ENCODE results near the gene GLCCI1.

Gene GLCCI1

DNA sequence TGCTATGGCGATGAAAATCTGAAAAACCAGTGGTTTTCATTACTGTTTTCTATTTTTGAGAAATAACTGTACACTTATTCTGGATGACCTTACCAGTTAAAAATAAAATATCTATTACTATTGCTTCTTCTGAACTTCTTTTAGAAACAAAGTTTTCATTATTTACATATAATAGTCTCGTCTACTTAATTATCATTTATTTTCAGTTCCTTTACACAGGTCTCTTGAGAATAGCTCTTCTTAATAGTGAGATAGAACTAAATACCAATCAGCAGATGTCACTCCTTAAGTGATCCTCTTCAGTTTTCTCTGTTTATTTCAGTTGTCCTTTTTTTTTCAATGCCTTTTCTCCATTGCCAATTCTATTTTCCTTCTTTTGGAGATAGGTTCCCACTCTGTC lies 4.3 kb upstream of the GLCCI1 start:
- DNase-seq, result no peak

DNA sequence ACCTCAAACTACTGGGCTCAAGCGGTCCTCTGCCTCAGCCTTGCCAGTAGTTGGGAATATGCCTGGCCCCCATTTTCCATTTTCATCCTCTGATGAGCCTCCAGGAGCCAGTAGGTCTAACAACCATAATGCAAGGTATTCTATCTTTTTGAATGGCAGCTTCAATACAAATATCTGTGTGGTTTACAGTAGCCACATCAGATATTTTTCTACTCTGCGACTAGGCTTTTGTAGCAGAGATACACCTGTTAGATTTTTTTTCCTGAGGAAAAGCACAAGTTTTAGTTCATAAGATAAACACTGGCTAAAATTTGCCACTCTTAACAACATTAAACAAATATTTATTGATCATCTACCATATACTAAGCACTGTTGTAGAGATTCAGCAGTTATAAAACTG lies 3.9 kb upstream of the GLCCI1 start:
- DNase-seq, result no peak

GRCh38 chr7:7965301-7965700 lies 3.3 kb upstream of the GLCCI1 start:
- no peak for DNase-seq

DNA sequence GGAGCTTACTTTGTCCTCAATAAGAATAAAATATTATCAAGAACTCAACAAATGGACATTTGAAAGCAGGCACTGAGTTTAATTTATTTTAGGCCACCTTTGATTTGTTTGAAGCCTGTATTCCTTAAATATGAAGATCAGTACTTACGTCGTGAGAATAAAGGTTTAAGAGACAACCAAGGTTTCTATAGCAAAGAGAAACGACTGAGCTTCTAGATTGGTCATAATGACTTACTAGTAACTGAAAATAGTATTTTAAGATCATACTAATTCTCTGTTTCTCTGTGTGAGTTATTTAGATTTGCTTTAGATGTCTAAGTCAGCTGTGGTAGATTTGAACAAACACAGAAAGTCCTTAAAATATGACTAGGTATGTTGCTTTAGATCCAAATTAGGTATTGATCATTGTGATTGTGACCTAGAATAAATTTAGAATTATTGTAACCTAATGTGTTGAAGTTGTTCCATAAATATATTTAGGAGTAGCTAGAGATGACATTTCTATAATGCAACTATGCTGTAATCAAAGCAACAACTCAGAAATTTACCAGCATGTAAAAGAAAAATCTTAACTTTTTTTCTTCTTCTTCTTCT lies 2.4 kb upstream of the GLCCI1 start:
- DNase-seq, result no peak

- no peak for DNase-seq
These were observed 581 bp upstream of the GLCCI1 start for GRCh38 chr7:7967886-7968543.

GRCh38 chr7:7969306-7970236 lies 975 bp downstream of the GLCCI1 start:
- DNase-seq, result peak; percentile 71

GRCh38 chr7:7970237-7970530 lies 1.6 kb downstream of the GLCCI1 start:
- peak; percentile 49 for DNase-seq

DNA sequence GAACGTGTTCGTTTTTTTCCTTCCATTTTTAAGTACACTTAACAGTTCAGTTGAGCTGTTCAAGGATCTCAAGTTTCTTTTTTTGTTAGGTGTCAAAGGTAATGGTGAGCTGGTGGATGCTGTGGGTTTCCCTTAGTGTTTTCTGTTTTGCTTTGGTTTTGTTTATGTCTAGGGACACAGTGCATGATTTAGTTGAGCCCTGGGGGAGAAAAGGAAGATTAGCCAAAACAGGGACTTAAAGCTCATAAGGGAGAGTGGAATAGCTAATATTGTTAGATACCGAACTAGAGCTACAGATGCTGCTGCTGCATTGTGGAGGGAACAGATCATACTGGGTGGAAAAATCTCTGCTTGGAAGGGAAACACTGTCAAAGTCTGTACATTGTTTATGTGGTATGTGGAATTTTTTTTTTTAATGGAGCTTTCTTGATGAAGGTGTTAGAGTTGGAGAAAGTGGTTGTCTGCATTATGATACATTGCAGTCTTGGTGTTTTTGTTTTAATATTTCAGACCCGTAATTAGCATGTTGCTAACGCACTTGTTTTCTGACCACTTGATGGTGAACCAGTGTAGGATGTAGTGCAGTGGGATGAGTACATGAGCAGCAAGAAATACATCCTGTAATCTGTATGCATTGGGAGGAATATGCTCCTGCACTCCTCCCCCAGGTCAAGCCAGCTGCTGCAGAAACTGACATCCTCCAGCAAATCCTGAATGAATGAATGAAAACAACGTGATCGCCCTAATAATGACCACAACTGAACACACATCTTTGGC lies 2.1 kb downstream of the GLCCI1 start:
- no peak for DNase-seq

DNA sequence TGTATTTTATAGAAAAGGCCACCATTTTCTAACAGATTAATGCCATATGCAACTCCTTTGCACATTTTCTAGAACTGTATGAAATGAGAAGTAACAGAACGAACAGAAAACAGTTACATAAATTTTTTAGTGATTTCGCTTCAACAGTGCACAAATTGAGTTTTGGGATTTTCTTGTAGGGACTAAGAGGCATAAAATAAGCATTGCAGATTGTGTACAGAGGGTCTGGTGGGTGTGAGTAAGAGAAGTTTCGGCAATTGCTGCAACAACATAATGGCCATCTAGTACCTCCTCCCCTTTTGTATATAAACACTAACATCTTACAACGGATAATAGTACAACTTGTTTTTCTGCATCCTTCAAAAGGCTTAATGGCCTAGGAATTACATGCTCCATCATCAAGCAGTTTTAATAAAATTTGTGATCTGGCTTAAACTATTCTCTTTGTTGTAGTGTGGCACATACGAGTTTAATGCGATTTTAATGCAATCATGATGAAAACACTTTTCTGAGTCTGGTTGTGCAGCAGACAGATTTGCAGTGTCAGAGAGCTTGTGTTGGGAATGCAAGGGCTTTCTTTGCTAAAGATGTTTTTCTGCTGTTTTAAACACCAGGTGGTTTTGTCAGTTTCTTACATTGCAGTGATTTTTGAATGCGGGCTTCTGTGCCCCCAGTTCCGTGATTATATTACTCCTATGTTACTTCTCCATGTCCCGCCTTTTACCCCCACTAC lies 2.9 kb downstream of the GLCCI1 start:
- no peak for DNase-seq

DNA sequence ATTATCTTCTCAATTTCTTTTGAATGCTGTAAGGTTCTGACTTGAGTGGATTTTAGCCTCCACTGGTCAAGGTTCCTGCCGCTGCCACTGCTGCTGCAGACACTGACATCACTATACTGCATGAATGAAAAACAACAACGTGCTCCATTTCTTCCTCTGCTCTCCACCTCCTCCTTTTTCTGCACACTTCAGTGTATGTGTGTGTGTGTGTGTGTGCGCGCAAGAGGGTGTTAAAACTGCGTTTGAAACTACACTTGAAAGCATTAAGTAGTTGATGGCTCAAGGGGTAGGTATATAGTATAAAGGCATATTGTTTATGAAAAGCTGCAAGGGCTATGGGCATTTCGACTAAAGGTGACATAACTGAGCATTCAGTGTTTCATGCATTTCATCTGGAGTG lies 3.5 kb downstream of the GLCCI1 start:
- no peak for DNase-seq

DNA sequence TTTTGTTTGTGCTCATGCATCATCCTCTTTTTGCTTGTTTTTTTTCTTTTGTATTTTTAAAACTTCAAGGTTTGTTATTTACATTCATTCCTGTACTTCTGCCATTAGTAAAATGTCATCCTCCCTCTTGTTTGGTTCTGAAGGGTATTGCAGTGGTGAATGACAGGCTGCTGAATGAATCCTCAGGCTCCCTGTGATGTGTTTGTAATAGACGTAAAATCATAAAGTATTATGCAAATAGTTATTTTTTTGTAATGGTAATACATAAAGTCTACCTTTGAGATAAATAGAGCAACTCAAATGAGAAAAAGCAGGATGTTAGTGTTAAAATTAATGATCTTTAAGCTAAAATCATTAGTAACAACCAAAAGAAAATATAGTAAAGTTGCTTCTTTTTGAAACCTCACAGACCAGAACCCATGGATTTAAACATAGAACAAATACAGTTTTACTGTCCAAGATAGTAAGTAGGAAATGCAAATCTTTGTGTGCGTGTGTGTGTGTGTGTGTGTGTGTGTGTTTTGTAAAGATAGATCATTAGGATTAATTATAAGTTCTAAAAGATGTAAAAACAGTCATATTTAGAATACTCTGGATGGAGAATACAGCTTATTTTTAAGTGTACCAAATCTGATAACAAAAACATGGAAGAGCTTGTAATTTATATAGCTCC lies 4.5 kb downstream of the GLCCI1 start:
- DNase-seq, result no peak

DNA sequence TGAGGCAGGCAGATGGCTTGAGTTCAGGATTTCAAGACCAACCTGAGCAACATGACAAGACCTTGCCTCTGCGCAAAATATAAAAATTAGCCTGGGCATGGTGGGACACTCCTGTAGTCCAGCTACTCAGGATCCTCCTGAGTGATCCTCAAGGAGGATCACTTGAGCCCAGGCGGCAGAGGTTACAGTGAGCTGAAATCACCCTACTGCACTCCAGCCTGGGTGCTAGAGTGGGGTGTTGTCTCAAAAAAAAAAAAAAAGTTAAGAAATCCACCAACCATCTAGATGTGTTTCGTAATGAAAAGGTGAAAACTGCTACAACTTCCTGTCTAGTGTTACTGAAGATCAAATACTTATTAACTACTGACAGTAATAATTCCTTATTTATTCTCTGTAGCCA lies 8.1 kb downstream of the GLCCI1 start:
- no peak for DNase-seq

DNA sequence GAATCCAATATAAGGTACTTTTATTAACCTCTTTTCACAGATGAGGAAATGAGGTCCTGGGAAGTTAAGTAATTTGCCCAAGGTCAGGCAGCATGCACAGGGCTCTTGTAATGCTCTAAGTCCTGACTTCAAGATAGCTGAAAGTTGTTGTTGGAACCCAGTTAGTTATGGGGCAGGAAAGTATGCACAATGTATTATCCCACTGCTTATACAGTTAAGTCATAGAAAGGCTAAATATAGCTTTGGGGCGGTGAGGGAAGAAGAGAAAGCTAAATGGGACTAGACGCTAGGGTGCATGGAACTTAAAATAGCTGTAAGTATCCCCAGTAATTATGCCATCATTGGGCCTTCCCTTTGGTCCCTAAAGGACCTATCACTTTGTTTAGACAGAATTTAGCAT lies 9.2 kb downstream of the GLCCI1 start:
- DNase-seq, result no peak

DNA sequence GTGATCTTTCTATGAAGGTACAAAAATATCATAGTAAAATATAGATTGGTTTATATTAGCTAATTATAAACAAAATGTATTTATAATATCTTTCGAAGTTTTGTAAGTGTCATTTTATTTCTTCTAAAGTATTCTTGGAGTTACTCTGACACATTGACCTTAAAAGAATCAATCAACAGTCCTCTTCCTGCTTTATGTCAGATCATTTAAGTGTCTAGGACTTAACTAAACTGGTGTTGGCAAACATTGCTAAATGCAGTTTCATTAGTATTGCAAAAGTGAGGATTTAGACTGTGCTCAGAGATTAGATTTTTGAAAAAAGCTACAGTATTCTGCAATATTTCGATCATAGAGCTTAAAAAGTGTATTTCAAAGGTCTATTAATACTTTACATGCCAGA lies 10.3 kb downstream of the GLCCI1 start:
- no peak for DNase-seq

GRCh38 chr7:7979558-7979957 lies 11.0 kb downstream of the GLCCI1 start:
- DNase-seq, result no peak

GRCh38 chr7:7980134-7980533 lies 11.5 kb downstream of the GLCCI1 start:
- no peak for DNase-seq

DNA sequence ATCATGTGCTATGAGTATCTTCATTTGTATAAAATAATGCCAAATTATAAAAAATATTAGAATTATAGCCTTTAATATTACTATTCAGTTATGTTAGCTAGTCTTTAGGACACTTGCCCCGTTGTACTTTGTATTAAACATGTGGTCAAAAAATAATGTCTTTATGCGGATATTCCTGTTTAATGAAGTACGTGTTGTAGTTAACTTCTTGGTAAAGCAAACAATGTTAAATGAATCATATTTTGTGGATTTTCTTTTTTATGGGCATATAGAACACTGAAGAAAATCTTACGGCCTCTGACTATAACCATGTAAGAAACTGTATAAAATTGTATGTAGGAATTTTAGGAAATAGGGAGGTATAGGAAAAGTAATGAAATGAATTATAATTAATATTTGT lies 14.3 kb downstream of the GLCCI1 start:
- no peak for DNase-seq

DNA sequence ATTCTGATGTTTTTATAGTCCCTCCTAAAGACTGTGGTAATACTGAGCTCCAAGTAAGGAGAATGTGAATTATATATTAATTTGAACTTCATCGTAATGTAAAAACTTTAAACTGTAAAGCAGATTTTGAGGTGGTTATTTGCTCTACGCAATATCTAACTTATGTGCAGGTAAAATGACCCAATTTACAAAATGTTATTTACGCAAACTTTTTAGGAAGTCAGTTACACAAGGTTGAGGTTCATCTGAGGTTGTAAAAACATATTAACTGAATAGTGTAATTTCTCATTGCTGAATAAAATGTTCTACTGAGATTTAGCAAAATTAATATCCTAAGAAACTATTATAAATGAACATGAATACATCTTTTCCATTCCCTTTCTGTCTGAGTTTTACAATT lies 15.8 kb downstream of the GLCCI1 start:
- DNase-seq, result no peak

GRCh38 chr7:7988706-7989105 lies 20.1 kb downstream of the GLCCI1 start:
- no peak for DNase-seq

- DNase-seq, result no peak
These were observed 20.5 kb downstream of the GLCCI1 start for GRCh38 chr7:7989133-7989532.

GRCh38 chr7:7989616-7990440 lies 21.2 kb downstream of the GLCCI1 start:
- no peak for DNase-seq
